IMR-90 (cell line): ENCODE data around the gene HHIPL1.

Experiments
- CTCF ChIP-seq: conservative IDR thresholded peaks from 2 replicates; pipeline ENCODE4 v1.5.1; 2012; ENCODE audit warnings: mild to moderate bottlenecking, low read depth, low read length, improper control_type of control experiment
- SMC3 ChIP-seq: fragments of 150-350 bp; IDR thresholded peaks from 2 replicates; pipeline ENCODE4 v1.6.1; 2016; ENCODE audit warnings: low read depth, mild to moderate bottlenecking, antibody characterized with exemption, low read length, moderate library complexity
- TF ChIP-seq, protein P1 (sequence below): fragments of 150-350 bp; IDR thresholded peaks from 2 replicates; pipeline ENCODE4 v1.6.1; 2016; ENCODE audit warnings: low read depth, mild to moderate bottlenecking, low read length, moderate library complexity, borderline replicate concordance

GRCh38 chr14:99675382-99675835 lies 30.5 kb downstream of the HHIPL1 start:
- TF ChIP-seq, protein P1, sequence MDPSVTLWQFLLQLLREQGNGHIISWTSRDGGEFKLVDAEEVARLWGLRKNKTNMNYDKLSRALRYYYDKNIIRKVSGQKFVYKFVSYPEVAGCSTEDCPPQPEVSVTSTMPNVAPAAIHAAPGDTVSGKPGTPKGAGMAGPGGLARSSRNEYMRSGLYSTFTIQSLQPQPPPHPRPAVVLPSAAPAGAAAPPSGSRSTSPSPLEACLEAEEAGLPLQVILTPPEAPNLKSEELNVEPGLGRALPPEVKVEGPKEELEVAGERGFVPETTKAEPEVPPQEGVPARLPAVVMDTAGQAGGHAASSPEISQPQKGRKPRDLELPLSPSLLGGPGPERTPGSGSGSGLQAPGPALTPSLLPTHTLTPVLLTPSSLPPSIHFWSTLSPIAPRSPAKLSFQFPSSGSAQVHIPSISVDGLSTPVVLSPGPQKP, result no peak
- TF ChIP-seq CTCF (no peak), SMC3 (no peak)
